GM20000 (cell line): Measurements from ENCODE around the gene FARS2.

Experiments
- DNase-seq: peaks from one replicate; pipeline ENCODE4 v3.0.0; 2012; ENCODE audit warnings: low spot score
- TF ChIP-seq, protein P1 (sequence below): IDR thresholded peaks from 2 replicates; pipeline ENCODE4 v1.5.1; 2012; ENCODE audit warnings: mild to moderate bottlenecking, control low read depth; ENCODE audit errors: extremely low read depth, missing control alignments

Gene FARS2

DNA sequence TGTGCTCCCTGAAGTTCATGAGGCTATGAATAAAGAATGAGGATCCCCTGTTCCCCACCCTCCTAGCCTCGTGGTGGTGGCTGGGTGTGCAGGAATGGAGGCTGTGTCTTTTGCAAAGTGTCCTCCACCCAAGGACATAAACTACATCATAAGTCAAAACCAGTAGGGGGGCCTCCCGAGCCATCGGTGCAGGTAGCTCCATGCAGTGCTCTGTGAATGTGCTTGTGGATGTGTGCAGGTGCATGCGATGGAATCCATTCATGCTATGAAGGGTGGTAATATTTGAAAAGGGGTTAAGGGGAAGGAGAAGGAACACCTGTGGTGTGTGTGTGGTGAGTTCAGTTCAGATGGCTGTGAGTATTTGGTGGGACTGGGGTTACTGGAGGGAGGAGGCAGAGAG lies 548.1 kb downstream of the FARS2 start:
- TF ChIP-seq, protein P1, sequence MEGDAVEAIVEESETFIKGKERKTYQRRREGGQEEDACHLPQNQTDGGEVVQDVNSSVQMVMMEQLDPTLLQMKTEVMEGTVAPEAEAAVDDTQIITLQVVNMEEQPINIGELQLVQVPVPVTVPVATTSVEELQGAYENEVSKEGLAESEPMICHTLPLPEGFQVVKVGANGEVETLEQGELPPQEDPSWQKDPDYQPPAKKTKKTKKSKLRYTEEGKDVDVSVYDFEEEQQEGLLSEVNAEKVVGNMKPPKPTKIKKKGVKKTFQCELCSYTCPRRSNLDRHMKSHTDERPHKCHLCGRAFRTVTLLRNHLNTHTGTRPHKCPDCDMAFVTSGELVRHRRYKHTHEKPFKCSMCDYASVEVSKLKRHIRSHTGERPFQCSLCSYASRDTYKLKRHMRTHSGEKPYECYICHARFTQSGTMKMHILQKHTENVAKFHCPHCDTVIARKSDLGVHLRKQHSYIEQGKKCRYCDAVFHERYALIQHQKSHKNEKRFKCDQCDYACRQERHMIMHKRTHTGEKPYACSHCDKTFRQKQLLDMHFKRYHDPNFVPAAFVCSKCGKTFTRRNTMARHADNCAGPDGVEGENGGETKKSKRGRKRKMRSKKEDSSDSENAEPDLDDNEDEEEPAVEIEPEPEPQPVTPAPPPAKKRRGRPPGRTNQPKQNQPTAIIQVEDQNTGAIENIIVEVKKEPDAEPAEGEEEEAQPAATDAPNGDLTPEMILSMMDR, result no peak
- DNase-seq, result no peak

DNA sequence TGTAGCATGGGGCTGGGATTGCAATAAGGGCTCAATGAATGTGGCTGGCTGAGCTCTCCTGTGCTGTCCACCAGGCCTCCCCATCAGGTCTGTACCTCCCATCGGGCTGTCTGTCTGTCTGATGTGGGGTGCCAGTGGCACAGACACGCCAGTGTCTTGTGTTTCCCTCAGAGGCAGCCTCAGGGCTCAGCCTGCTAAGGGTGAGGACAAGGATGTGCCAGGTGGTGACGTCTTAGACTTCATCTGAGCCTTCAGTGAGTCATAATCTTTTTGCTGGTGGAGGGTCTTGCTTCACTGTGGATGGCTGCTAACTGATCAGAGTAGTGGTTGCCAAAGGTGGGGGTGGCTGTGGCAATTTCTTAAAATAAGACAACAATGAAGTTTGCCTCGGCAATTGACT lies 550.7 kb downstream of the FARS2 start:
- TF ChIP-seq, protein P1, result no peak
- no peak for DNase-seq

DNA sequence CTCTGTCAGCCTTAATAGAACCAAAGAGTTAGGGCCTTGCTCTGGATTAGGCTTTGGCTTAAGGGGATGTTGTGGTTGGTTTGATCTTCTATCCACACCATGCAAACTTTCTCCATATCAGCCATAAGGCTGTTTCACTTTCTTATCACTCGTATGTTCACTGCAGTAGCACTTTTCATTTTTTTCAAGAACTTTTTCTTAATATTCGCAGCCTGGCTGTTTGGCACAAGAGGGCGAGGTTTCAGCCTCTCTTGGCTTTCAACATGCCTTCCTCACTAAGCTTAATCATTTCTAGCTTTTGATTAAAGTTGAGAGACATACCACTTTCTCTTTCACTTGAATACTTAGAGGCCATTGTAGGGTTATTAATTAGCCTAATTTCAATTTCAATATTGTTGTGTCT lies 552.3 kb downstream of the FARS2 start:
- TF ChIP-seq, protein P1, result no peak
- no peak for DNase-seq

DNA sequence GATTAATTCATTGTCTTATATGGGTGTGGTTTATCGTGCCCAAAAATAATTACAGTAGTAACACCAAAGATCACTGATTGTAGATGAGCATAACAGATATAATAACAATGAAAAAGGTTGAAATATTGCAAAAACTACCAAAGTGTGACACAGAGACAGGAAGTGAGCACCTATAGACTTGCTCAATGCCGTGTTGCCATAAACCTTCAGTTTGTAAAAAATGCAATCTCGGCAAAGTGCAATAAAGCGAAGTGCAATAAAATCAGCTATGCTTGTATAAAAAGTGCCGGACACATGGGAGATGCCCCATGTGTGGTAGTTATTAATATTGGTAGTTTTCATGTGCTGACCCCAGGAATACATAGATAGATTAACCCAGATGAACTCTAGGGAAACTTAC lies 552.8 kb downstream of the FARS2 start:
- TF ChIP-seq, protein P1, result no peak
- DNase-seq, result no peak

DNA sequence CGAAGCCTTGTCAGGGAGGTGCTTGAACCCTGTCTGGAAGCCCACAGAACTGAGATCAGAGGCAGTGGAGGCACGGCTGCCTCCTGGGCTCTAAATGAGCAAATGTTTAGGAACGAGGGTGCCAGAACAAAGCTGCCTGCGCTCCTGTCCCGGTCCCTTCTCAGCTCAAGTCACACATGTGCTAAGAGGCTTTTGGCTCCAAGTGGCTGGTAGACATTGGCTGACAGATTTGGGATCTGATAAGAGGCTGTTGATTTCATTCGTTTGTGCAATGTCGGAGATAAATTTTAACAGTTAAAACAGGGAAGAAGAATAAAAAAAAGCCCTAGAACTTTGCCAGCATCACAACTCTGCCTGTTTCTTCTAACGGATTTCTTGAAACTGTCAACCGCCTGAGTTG lies 553.6 kb downstream of the FARS2 start:
- no peak for DNase-seq
- TF ChIP-seq, protein P1, result no peak

DNA sequence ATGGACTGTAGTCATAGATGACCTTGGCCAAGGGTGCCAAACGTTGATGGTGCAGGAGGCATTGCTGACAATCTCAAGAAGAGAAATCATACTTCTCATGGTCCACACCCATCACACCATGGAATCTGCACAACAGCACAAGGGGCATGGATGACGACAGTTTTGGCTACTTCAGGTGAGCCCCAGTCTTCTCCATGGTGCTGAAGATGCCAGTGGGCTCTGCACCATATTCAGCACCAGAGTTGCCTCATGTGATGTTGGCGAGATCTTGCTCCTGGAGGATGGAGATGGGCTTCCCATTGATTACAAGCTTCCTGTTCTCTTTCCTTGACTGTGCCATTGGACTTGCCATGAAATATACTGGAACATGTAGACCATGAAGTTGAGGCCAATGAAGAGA lies 556.6 kb downstream of the FARS2 start:
- DNase-seq, result no peak
- TF ChIP-seq, protein P1, result no peak

DNA sequence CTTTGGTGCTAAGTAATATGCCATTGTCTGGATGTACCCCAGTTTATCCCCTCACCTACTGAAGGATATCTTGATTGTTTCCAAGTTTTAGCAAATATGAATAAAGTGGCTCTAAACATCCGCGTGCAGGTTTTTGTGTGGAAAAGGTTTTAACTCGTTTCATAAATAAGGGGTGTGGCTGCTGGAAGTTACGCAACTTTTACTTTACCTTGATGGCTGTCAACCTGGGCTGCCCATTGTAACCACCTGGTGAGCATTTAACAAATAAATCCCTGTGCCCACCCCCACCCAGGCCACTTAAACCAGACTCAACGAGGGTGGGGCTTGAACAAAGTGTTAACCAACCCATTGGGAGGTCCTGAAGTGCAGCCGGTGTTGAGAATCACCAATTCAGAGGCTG lies 557.6 kb downstream of the FARS2 start:
- TF ChIP-seq, protein P1, result no peak
- DNase-seq, result no peak
